ENCODE data around the gene POLRMT.

Gene POLRMT

DNA sequence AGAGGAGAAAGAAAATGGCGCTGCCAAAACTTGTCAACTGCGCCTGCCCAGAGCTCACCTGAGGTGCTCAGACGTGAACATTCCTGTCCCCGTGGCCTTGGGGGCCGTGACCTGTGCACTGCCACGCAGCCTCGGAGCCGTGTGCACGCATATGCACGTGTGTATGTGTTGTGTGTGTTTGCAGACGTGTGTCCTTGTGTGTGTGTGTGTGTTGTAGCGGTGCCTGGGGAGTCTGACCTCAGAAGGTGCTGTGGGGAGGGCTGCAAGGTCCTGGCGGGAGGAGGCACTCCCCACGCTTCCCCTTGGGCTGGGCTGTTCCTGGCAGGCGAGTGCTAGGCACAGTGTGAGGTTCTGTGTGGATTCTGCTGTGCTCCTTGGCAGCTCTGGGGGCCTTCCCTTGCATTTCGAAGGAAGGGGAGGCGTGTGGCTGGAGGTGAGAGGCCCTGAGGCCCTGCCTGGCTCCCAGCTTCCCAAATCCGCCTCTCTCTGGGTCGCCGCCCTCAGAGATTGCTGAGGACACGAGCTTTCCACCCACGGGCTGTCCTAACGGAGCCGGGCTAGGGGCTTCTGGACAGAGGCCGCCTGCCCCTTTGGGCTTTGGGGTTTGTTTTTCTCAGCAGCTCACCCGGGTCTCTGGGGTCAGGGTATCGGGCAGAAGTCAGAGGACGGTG lies 56.4 kb downstream of the POLRMT start:
- TF ChIP-seq, protein P1, sequence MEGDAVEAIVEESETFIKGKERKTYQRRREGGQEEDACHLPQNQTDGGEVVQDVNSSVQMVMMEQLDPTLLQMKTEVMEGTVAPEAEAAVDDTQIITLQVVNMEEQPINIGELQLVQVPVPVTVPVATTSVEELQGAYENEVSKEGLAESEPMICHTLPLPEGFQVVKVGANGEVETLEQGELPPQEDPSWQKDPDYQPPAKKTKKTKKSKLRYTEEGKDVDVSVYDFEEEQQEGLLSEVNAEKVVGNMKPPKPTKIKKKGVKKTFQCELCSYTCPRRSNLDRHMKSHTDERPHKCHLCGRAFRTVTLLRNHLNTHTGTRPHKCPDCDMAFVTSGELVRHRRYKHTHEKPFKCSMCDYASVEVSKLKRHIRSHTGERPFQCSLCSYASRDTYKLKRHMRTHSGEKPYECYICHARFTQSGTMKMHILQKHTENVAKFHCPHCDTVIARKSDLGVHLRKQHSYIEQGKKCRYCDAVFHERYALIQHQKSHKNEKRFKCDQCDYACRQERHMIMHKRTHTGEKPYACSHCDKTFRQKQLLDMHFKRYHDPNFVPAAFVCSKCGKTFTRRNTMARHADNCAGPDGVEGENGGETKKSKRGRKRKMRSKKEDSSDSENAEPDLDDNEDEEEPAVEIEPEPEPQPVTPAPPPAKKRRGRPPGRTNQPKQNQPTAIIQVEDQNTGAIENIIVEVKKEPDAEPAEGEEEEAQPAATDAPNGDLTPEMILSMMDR (IDR thresholded peaks at IDR 0.05) = no peak
- no peak for TF ChIP-seq ZFX (IDR thresholded peaks at IDR 0.05; ENCODE audit: borderline replicate concordance)
- H3K27ac ChIP-seq = no peak overlapping the region

DNA sequence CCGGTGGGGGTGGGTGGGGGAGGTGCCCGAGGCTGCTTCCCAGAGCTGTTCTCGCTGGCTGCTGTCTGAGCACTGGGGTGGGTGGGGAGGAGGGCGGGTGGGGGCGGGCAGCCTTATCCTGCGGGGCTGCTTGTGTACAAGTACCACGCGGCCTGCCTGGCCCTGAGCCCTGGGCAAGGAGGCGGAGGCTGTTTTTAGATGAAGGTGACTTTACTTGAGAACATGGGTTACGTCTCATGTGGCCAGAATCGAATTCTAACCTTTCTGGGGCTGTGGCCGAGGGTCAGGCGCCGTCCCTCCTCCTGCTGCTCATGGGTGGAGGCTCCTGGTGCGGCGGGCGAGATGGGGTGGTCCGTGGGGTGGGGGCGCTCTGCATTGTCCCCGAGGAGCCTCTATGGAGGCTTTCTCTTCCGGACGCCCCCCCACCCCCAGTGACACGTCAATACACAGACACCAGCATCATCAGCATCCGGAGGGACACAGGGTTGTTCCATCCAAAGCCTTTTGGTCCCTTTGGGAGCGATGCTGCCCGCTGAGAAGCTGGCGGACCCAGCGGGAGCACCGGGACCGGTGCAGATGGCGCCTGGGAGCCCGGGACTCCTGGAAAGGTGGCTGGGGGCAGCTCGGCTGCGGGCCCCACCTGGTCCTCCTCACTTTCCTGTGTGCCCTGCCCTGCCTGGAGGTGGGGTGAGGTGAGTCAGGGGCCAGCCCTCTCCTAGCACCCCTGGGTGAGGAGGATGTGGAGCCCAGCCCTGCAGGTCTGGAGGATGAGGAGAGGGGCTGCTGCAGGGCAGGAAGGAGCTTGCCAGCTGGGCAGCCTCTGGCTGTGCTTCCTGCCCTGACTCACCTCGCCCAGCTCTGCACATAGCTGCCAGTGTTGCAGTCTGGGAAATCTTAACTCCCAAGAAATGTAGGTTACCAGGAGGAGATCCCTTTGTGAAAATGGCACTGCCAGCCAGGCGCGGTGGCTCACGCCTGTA lies 57.5 kb downstream of the POLRMT start:
- no peak overlapping the region for H3K27ac ChIP-seq
- no peak for TF ChIP-seq ZFX (IDR thresholded peaks at IDR 0.05; ENCODE audit: borderline replicate concordance)
- TF ChIP-seq, protein P1 (IDR thresholded peaks at IDR 0.05) = no peak

DNA sequence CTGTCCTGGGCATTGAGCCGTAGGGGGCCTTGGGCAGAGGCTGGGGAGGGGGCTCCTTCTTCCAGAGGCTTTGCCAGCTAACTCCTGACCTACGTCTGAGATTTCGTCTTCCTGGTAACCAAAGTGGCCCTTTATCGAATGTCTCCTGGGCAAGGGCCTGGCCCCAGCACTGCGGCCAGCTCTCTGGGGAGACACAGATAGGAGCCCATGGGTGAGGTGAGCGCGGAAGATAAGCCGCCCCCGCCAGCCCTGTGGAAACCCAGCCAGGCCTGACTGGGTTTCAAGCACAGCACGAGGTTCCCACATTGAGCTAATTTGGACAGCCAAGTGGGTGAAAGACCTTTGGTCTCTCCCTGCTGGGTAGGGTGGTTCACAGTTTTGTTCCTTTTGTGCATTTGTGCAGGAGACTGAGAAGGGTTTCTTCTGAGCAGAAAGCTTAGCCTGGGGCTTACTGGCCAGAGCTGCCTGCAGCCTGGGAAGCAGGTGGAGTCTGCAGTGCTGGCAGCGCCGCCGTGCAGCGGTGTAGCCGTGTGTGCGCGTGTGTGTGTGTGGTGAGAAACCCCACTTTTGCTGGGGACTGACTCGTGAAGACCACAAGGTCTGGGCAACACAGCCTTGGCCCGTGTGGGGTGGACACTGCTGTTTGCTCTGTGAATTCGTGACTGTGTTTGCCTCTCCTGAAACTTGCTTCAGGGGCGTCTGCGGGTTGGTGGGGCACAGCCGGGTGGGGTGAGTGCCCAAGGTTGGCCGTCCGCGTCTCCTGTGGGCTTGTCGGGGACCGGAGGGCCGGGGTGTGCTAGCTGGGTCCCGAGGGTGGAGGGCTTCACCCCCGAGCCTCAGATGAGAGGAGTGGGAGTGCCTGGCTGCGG lies 58.4 kb downstream of the POLRMT start:
- H3K27ac ChIP-seq = peak overlapping the region; percentile 99; the same call in 1 of the 2 replicates
- no peak for TF ChIP-seq ZFX (IDR thresholded peaks at IDR 0.05; ENCODE audit: borderline replicate concordance)
- TF ChIP-seq, protein P1 (IDR thresholded peaks at IDR 0.05) = no peak

DNA sequence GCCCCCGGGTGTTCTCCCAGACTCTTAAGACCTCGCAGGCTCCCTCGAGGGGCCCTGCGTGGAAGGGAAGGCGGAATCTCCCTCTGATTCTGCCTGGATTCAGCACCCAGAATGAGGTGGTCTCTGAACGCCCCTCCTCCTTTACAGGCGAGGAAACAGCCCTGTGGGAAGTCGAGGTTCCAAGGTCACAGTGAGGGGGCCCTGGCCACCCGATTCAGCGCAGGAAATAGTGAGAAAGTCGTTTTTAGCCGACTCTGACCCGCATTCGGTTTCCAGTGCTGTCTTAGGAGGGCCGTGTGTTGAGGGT lies 59.9 kb downstream of the POLRMT start:
- H3K27ac ChIP-seq = peak overlapping the region; percentile 99
- TF ChIP-seq, protein P1 (IDR thresholded peaks at IDR 0.05) = no peak
- no peak for TF ChIP-seq ZFX (IDR thresholded peaks at IDR 0.05; ENCODE audit: borderline replicate concordance)

DNA sequence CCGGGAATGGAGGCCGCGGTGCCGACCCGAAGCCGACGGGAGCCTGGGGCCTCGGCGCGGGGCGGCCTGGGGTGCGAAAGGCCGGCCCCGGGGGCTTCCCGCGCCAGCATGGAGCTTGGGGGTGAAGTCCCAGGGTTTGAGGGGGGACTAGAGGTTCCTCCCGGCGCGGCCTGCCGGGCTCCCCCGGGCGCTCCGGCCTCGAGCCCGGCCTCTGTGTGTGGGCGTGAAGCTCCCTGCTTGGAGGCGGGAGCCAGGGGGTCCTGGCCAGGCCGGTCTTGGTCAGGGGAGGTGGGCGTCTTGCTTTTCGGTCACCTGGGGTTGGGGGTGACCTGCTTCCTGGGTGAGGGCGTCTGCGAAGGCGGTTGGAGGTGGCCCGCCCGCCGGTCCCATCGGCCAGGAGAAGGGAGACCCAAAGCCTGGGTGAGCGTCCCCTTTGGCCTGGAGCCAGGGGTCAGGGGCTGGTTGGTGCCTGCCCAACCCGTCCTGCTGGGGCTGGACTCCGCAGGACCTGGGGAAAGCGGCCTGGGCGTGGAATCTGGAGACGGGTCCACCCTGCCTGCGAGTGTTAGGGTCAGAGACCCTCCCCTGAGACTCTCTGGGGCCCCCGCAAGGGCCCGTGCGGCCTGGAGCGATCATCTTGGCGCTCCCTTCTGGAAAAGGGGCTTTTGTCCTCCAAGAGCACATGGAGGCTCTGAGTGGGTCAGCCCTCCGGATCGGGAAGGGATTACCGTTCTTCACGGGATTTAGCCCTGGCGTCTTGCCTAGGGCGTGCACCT lies 60.4 kb downstream of the POLRMT start:
- H3K27ac ChIP-seq = peak overlapping the region; percentile 99
- TF ChIP-seq, protein P1 (IDR thresholded peaks at IDR 0.05) = no peak
- TF ChIP-seq ZFX (IDR thresholded peaks at IDR 0.05; ENCODE audit: borderline replicate concordance) = no peak

DNA sequence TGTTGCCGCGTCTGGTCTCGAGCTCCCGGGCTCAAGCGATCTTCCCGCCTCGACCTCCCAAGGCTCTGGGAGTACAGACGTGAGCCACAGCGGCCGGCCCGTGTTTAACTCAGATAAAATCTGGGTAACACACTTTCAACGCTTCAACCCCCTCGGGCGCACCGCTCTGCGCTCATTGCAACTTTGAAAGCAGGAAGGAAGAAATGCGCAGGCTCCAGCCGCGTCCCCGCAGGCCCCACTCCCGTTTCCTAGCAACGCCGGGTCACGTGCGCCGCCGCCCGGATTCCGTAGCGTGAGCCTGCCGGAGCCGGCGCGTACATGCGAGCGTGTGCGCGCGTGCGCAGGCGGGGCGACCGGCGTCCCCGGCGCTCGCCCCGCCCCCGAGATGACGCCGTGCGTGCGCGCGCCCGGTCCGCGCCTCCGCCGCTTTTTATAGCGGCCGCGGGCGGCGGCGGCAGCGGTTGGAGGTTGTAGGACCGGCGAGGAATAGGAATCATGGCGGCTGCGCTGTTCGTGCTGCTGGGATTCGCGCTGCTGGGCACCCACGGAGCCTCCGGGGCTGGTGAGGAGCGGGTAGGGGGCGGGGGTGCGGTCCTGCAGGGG lies 61.1 kb downstream of the POLRMT start, which contains the start of gene BSG:
Gene BSG, plus strand, starts transcription at position 457 of the 603 bp plus-strand sequence. Its CDS starts 39 bp downstream, at position 496.
- H3K27ac ChIP-seq = peak within 1 kb of the TSS; percentile 99
- TF ChIP-seq, protein P1 (IDR thresholded peaks at IDR 0.05) = no peak
